ENCODE data around the gene PIN1.

GRCh38 chr19:9838324-9838723 is 3.2 kb downstream of the PIN1 start:
- no peak for TF ChIP-seq POLR2A (IDR thresholded peaks at IDR 0.05)
- no peak for TF ChIP-seq CTCF (IDR thresholded peaks at IDR 0.05)

Measured in right lobe of liver (tissue), 4 donors.